Colonic mucosa (tissue), 4 donors: Measurements from ENCODE around the gene NTM. TPM values are rescaled to one million over a fixed set of nuclear protein-coding genes. Genes with fewer than 3 reads are reported as not detected.

Experiments
- DNase-seq: peaks from one replicate; pipeline ENCODE4 v3.0.0-alpha.2; 2020
- H3K27ac ChIP-seq: fragments of 200-600 bp; one replicate; pipeline ENCODE4 v1.8.0; 2021
- H3K27me3 ChIP-seq: fragments of 200-600 bp; one replicate; pipeline ENCODE4 v1.8.0; 2021
- H3K36me3 ChIP-seq: fragments of 200-600 bp; one replicate; pipeline ENCODE4 v1.8.0; 2021
- H3K4me1 ChIP-seq: fragments of 200-600 bp; one replicate; pipeline ENCODE4 v1.8.0; 2021; ENCODE audit warnings: mild to moderate bottlenecking
- H3K4me3 ChIP-seq: fragments of 200-600 bp; one replicate; pipeline ENCODE4 v1.8.0; 2021
- H3K9ac ChIP-seq, 2 donors: one replicate each; pipeline ENCODE4 v1.7.0; 2013; ENCODE audit warnings: control low read depth in 2 of 2, low read depth in 2 of 2, low read length in 2 of 2
- H3K9me3 ChIP-seq: fragments of 200-600 bp; one replicate; pipeline ENCODE4 v1.8.0; 2021
- intact Hi-C: fragments of 100-400 bp; cut with DNase I; formaldehyde crosslinking; loops from one replicate; pipeline ENCODE4 v1.14.1; 2022
- total RNA-seq, 2 donors: library from RNA; stranded (reverse); fragmentation: NEBNext Ultra II Directional in 1 of 2; extraction: Animal tissue kit (Norgen Biotek cat#: 25700) in 1 of 2; gene quantifications; one replicate each; pipeline ENCODE4 v1.2.1, GENCODE V29; 2021
- TF ChIP-seq, protein P1 (sequence below): fragments of 200-600 bp; IDR thresholded peaks from one replicate; pipeline ENCODE4 v1.8.0; 2022; ENCODE audit warnings: antibody characterized with exemption, mild to moderate bottlenecking
- donor health status: healthy.
- donor health status: DM: no; HTN: no; CAD: no.
- donor health status: DM: no; HTN: no; CAD: no.

The NTM gene
- total RNA-seq, 2 donors from 2014 or later, result 1.6 to 2.8 TPM

GRCh38 chr11:131723088-131723487 lies 352.7 kb downstream of the NTM start:
- Histone ChIP-seq H3K27me3 (no peaks in the 10 kb centered on the region), H3K4me1 (no peaks in the 10 kb centered on the region), H3K9me3 (no peaks in the 10 kb centered on the region), H3K27ac (no peak overlapping the region), H3K36me3 (no peaks in the 10 kb centered on the region), H3K4me3 (no peak overlapping the region), H3K9ac (no peak overlapping the region)
- no peak for DNase-seq
- intact Hi-C loops, result no loop called here
- TF ChIP-seq, protein P1, sequence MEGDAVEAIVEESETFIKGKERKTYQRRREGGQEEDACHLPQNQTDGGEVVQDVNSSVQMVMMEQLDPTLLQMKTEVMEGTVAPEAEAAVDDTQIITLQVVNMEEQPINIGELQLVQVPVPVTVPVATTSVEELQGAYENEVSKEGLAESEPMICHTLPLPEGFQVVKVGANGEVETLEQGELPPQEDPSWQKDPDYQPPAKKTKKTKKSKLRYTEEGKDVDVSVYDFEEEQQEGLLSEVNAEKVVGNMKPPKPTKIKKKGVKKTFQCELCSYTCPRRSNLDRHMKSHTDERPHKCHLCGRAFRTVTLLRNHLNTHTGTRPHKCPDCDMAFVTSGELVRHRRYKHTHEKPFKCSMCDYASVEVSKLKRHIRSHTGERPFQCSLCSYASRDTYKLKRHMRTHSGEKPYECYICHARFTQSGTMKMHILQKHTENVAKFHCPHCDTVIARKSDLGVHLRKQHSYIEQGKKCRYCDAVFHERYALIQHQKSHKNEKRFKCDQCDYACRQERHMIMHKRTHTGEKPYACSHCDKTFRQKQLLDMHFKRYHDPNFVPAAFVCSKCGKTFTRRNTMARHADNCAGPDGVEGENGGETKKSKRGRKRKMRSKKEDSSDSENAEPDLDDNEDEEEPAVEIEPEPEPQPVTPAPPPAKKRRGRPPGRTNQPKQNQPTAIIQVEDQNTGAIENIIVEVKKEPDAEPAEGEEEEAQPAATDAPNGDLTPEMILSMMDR, result no peak

- H3K4me3 ChIP-seq, result no peak overlapping the region
- DNase-seq, result no peak
- TF ChIP-seq, protein P1, result no peak
- H3K9ac ChIP-seq, result no peak overlapping the region
- H3K4me1 ChIP-seq, result no peaks in the 10 kb centered on the region
- no peaks in the 10 kb centered on the region for H3K27me3 ChIP-seq
- no peak overlapping the region for H3K27ac ChIP-seq
- no peaks in the 10 kb centered on the region for H3K9me3 ChIP-seq
- intact Hi-C loops, result no loop called here
- H3K36me3 ChIP-seq, result no peaks in the 10 kb centered on the region
These were observed 354.1 kb downstream of the NTM start for GRCh38 chr11:131724436-131724975.

DNA sequence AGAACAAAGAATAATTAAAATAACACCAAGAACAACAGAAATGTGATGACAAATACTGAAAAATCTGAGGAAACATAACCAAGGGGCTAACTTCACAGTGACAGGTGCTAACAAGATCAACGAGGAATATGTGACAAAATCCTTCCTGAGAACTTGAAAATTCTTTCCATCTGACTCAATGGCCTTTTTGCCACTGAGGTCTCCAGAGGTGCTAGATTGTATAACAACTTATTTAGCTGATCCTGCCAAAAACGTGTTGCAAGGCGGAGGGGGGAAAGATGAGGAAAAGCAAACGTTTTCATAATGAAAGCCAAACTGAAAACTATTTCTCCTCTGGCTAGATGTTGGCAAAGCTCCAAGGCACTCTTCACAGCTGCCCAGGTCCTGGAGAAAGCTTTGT lies 364.5 kb downstream of the NTM start:
- Histone ChIP-seq H3K4me3 (no peak overlapping the region), H3K9me3 (no peaks in the 10 kb centered on the region), H3K27me3 (no peaks in the 10 kb centered on the region), H3K9ac (no peak overlapping the region), H3K36me3 (no peaks in the 10 kb centered on the region), H3K27ac (no peak overlapping the region), H3K4me1 (no peaks in the 10 kb centered on the region)
- intact Hi-C loops, result no loop called here
- DNase-seq, result no peak
- TF ChIP-seq, protein P1, result no peak

DNA sequence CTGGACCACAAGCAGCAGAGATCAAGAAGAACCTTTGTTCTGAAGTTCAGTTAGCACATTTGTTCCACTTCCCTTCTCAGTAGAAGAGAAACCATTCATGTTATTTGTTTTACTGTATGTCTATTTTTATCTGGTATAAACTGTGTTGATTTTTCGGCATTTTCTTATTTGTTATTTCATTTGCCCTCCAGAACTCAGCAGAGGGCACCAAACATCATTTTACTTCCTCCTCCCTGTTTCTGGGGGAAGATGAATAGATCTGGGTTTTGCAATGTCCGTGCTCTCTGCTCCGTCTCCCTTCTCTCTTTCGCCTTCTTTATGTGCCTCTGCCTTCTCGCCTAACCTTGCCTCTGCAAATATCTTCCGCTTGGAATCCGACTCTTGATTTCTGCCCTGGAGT lies 366.9 kb downstream of the NTM start:
- Histone ChIP-seq H3K36me3 (no peaks in the 10 kb centered on the region), H3K27me3 (no peaks in the 10 kb centered on the region), H3K9ac (no peak overlapping the region), H3K9me3 (no peaks in the 10 kb centered on the region), H3K27ac (no peak overlapping the region), H3K4me3 (no peak overlapping the region), H3K4me1 (no peaks in the 10 kb centered on the region)
- no peak for DNase-seq
- intact Hi-C loops, result no loop called here
- TF ChIP-seq, protein P1, result no peak

DNA sequence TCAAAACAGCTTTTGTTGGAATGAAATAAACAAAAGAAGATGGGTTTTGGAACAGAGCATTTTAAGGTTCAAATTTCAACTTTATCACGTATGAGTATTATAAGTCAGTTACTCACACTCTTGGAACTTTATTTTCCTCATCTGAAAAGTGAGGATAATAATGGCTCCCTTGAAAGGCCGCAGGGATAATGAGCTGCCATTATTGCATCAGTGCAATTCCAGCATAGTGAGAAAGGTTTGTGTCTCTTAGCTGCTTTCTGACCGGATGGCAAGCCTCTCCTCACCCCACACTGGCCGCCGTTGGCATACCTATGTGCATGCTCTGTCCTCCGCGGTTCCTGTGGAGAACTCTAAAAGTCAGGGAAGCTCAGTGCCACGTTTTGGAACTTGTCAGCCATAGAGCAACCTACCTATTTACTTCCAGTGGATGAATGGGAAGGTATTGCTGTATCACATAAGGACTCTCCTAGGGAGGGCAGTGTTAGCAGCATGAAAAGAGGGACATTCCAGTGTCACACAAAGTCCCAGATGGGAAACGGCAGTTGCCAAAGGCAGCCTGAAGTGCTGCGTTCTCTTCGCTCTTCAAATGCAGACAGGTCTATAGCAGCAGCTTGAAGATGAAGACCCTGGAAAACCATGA lies 368.9 kb downstream of the NTM start:
- Histone ChIP-seq H3K9ac (no peak overlapping the region), H3K36me3 (no peaks in the 10 kb centered on the region), H3K27ac (no peak overlapping the region), H3K27me3 (no peaks in the 10 kb centered on the region), H3K4me1 (no peaks in the 10 kb centered on the region), H3K9me3 (no peaks in the 10 kb centered on the region), H3K4me3 (no peak overlapping the region)
- TF ChIP-seq, protein P1, result no peak
- DNase-seq, result no peak
- intact Hi-C loops, result no loop called here
